Measurements from ENCODE around the gene ACACB. TPM values are rescaled to one million over a fixed set of nuclear protein-coding genes. Genes with fewer than 3 reads are reported as not detected.

ACACB gene
- total RNA-seq, 1 experiment from 2014 or later = 1.0 TPM

GRCh38 chr12:109291117-109291516 is 174.7 kb downstream of the ACACB start:
- H3K36me3 Mint-ChIP-seq (ENCODE audit: insufficient read depth, unreplicated experiment) = no peaks in the 10 kb centered on the region
- CTCF ChIA-PET = interaction anchor here (0.6 to 1.5 kb wide), 2 partner anchors 11 to 167 kb away, joined by 3 to 5 read pairs; no protein-coding TSS in a partner anchor
- peaks cover 9% of the 10 kb centered on the region for H3K27me3 Mint-ChIP-seq (ENCODE audit: insufficient read depth, unreplicated experiment)
- H3K9me3 Mint-ChIP-seq (ENCODE audit: unreplicated experiment) = no peaks in the 10 kb centered on the region
- H3K4me1 Mint-ChIP-seq (ENCODE audit: insufficient read depth, unreplicated experiment) = no peaks in the 10 kb centered on the region
- H3K27ac Mint-ChIP-seq (ENCODE audit: low read depth, unreplicated experiment) = no peak overlapping the region
- no peak for TF ChIP-seq CTCF (IDR thresholded peaks at IDR 0.05; ENCODE audit: unreplicated experiment)
- no TSS peak for BruUV-seq (replicated peaks)
- no peak overlapping the region for H3K4me3 Mint-ChIP-seq (ENCODE audit: unreplicated experiment)
- POLR2A ChIA-PET = no interaction called here
- DNase-seq (ENCODE audit: unreplicated experiment) = no peak
- intact Hi-C loops (cut with micrococcal nuclease) = no loop called here

GRCh38 chr12:109291521-109292341 is 175.3 kb downstream of the ACACB start:
- peaks cover 15% of the 10 kb centered on the region for H3K27me3 Mint-ChIP-seq (ENCODE audit: insufficient read depth, unreplicated experiment)
- POLR2A ChIA-PET = no interaction called here

GRCh38 chr12:109292342-109292711 is 175.9 kb downstream of the ACACB start:
- H3K27ac Mint-ChIP-seq (ENCODE audit: low read depth, unreplicated experiment) = no peak overlapping the region
- no peak overlapping the region for H3K4me3 Mint-ChIP-seq (ENCODE audit: unreplicated experiment)
- ChIA-PET POLR2A (interaction anchor here (0.6 kb wide), 1 partner anchor 66 kb away, joined by 3 read pairs; no protein-coding TSS in a partner anchor), CTCF (no interaction called here)
- no TSS peak for BruUV-seq (replicated peaks)
- intact Hi-C loops (cut with micrococcal nuclease) = no loop called here
- no peaks in the 10 kb centered on the region for H3K9me3 Mint-ChIP-seq (ENCODE audit: unreplicated experiment)
- DNase-seq (ENCODE audit: unreplicated experiment) = no peak
- no peaks in the 10 kb centered on the region for H3K36me3 Mint-ChIP-seq (ENCODE audit: insufficient read depth, unreplicated experiment)
- no peak for TF ChIP-seq CTCF (IDR thresholded peaks at IDR 0.05; ENCODE audit: unreplicated experiment)
- H3K27me3 Mint-ChIP-seq (ENCODE audit: insufficient read depth, unreplicated experiment) = peaks cover 19% of the 10 kb centered on the region
- H3K4me1 Mint-ChIP-seq (ENCODE audit: insufficient read depth, unreplicated experiment) = no peaks in the 10 kb centered on the region

More at GRCh38 chr12:109291521-109292341, 175.3 kb downstream of the ACACB start:
- no peak for TF ChIP-seq CTCF (IDR thresholded peaks at IDR 0.05; ENCODE audit: unreplicated experiment)
- no peak overlapping the region for H3K27ac Mint-ChIP-seq (ENCODE audit: low read depth, unreplicated experiment)
- no peak overlapping the region for H3K4me3 Mint-ChIP-seq (ENCODE audit: unreplicated experiment)
- no peak for DNase-seq (ENCODE audit: unreplicated experiment)
- no peaks in the 10 kb centered on the region for H3K4me1 Mint-ChIP-seq (ENCODE audit: insufficient read depth, unreplicated experiment)
- H3K9me3 Mint-ChIP-seq (ENCODE audit: unreplicated experiment) = no peaks in the 10 kb centered on the region
- no TSS peak for BruUV-seq (replicated peaks)
- intact Hi-C loops (cut with micrococcal nuclease) = no loop called here
- no peaks in the 10 kb centered on the region for H3K36me3 Mint-ChIP-seq (ENCODE audit: insufficient read depth, unreplicated experiment)
- CTCF ChIA-PET = interaction anchor here (1.5 kb wide), 1 partner anchor 10 kb away, joined by 5 read pairs; no protein-coding TSS in a partner anchor

GRCh38 chr12:109293106-109293505 is 176.7 kb downstream of the ACACB start:
- H3K27ac Mint-ChIP-seq (ENCODE audit: low read depth, unreplicated experiment) = no peak overlapping the region
- ChIA-PET CTCF (no interaction called here), POLR2A (no interaction called here)
- H3K36me3 Mint-ChIP-seq (ENCODE audit: insufficient read depth, unreplicated experiment) = no peaks in the 10 kb centered on the region
- intact Hi-C loops (cut with micrococcal nuclease) = no loop called here
- DNase-seq (ENCODE audit: unreplicated experiment) = no peak
- no TSS peak for BruUV-seq (replicated peaks)
- H3K4me1 Mint-ChIP-seq (ENCODE audit: insufficient read depth, unreplicated experiment) = no peaks in the 10 kb centered on the region
- H3K9me3 Mint-ChIP-seq (ENCODE audit: unreplicated experiment) = no peaks in the 10 kb centered on the region
- no peak for TF ChIP-seq CTCF (IDR thresholded peaks at IDR 0.05; ENCODE audit: unreplicated experiment)
- H3K27me3 Mint-ChIP-seq (ENCODE audit: insufficient read depth, unreplicated experiment) = peaks cover 19% of the 10 kb centered on the region
- H3K4me3 Mint-ChIP-seq (ENCODE audit: unreplicated experiment) = no peak overlapping the region

All from MCF 10A (cell line).